ENCODE results near the gene HCST.

The HCST gene

DNA sequence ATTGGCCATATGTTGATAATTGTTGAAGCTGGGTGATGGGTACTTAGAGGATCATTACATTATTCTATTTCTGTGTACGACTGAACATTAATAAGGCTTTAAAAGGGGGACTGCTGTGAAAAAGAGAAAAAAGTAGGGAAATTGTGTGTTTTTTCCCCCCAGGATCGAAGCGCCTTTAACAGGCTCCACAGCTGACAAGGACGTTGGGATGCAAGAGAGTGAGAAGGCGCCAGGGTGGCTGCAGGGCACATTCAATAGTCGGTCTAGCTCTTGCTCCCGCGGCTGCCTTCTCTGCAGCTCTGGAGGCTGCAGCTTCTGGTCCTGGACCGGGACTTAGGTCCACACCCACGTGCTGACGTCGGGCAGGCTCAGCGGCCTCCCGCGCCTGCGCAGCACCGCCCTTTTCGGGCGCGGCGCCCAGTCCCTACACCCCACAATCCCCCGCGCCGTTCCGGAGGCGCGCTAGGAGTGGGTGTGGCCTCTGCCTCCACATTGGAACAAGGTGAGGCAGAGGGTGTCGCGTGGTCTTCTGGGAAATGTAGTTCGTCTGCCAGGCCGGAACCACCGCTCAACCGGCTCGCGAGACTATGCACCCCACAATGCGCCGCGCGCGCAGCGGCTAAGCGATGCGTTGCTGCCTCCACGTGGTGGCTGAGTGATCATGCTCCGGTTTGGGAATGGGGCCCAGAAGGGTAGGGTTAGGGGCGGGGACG lies 29.0 kb downstream of the HCST start:
- Histone ChIP-seq H3K4me3 (ENCODE audit: low read length in 2 of 2) (peak overlapping the region; percentile 36 to 61), H2BK5ac (ENCODE audit: low read length) (no peak overlapping the region), H3K9me3 (replicated peaks in 1 of 2; ENCODE audit: control insufficient read depth in 2 of 2, insufficient read depth in 1 of 2, low read depth in 1 of 2, low read length in 2 of 2) (no peaks in the 10 kb centered on the region), H3K4ac (ENCODE audit: low read length) (no peak overlapping the region), H3K4me1 (ENCODE audit: control insufficient read depth in 2 of 2, insufficient read depth in 1 of 2, low read depth in 1 of 2, low read length in 2 of 2) (peaks cover 5 to 7% of the 10 kb centered on the region in 2 donors), H3K23ac (ENCODE audit: low read depth, low read length, poor library complexity) (peak overlapping the region; percentile 99), H4K91ac (ENCODE audit: low read depth, low read length, poor library complexity) (no peak overlapping the region), H3K4me2 (ENCODE audit: insufficient read depth, low read length, poor library complexity, severe bottlenecking) (peak overlapping the region; percentile 48), H2BK15ac (ENCODE audit: low read length) (no peak overlapping the region), H2BK12ac (ENCODE audit: low read length) (no peak overlapping the region), H2AK5ac (ENCODE audit: low read depth, low read length) (no peak overlapping the region), H3K14ac (ENCODE audit: low read length) (no peak overlapping the region), H4K8ac (ENCODE audit: low read depth, low read length) (no peak overlapping the region), H3K79me1 (ENCODE audit: low read depth, low read length) (peaks cover 2% of the 10 kb centered on the region), H2BK120ac (ENCODE audit: low read depth, low read length) (no peak overlapping the region), H3K18ac (ENCODE audit: low read length) (no peak overlapping the region), H2AFZ (ENCODE audit: low read length) (peak overlapping the region; percentile 85), H3K27ac (replicated peaks; ENCODE audit: low read length) (peak overlapping the region; percentile 73), H3K36me3 (replicated peaks in 1 of 2; ENCODE audit: control insufficient read depth in 2 of 2, insufficient read depth in 2 of 2, low read length in 2 of 2) (no peaks in the 10 kb centered on the region), H3K9ac (ENCODE audit: low read depth, low read length, poor library complexity) (peak overlapping the region; percentile 79), H3K27me3 (ENCODE audit: control insufficient read depth in 3 of 3, insufficient read depth in 3 of 3, low read depth in 1 of 3, low read length in 3 of 3) (no peaks in the 10 kb centered on the region)
- peak; percentile 100 for DNase-seq (ENCODE audit: low spot score)
- WGBS, 2 donors (ENCODE audit: extremely low coverage in 2 of 2, insufficient read length in 2 of 2, insufficient replicate concordance in 1 of 2), result no CpG with 5 or more reads among the region's 47 CpGs

DNA sequence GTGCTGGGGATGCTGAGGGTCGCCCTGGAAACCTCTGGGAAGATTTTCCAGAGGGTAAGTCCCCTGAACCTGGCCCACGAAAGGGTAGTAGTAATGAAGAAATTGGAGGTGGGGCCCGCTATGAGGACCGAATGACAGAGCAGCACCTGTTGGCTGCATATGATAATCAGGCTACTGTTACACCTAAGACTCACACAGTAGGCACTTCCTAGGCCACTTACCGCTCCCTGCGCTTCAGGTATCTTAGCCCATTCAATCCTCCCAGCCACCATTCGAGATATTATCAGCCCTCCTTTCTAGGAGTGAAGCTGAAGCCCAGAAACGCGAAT lies 29.5 kb downstream of the HCST start:
- no peak overlapping the region for H2BK15ac ChIP-seq (ENCODE audit: low read length)
- no peak overlapping the region for H2BK120ac ChIP-seq (ENCODE audit: low read depth, low read length)
- peak overlapping the region; percentile 27 for H2AK5ac ChIP-seq (ENCODE audit: low read depth, low read length)
- no peak overlapping the region for H3K4me3 ChIP-seq (ENCODE audit: low read length in 2 of 2)
- H2BK12ac ChIP-seq (ENCODE audit: low read length), result no peak overlapping the region
- no peak overlapping the region for H4K8ac ChIP-seq (ENCODE audit: low read depth, low read length)
- H3K4me1 ChIP-seq (ENCODE audit: control insufficient read depth in 2 of 2, insufficient read depth in 1 of 2, low read depth in 1 of 2, low read length in 2 of 2), result peaks cover 7% of the 10 kb centered on the region in 2 donors
- H3K36me3 ChIP-seq (replicated peaks in 1 of 2; ENCODE audit: control insufficient read depth in 2 of 2, insufficient read depth in 2 of 2, low read length in 2 of 2), result no peaks in the 10 kb centered on the region
- H4K91ac ChIP-seq (ENCODE audit: low read depth, low read length, poor library complexity), result no peak overlapping the region
- no peak overlapping the region for H3K23ac ChIP-seq (ENCODE audit: low read depth, low read length, poor library complexity)
- H3K4me2 ChIP-seq (ENCODE audit: insufficient read depth, low read length, poor library complexity, severe bottlenecking), result peak overlapping the region; percentile 34
- H3K27me3 ChIP-seq (ENCODE audit: control insufficient read depth in 3 of 3, insufficient read depth in 3 of 3, low read depth in 1 of 3, low read length in 3 of 3), result no peaks in the 10 kb centered on the region
- peak overlapping the region; percentile 55 for H2AFZ ChIP-seq (ENCODE audit: low read length)
- no peak overlapping the region for H3K14ac ChIP-seq (ENCODE audit: low read length)
- H3K79me1 ChIP-seq (ENCODE audit: low read depth, low read length), result peaks cover 5% of the 10 kb centered on the region
- no peak overlapping the region for H3K27ac ChIP-seq (replicated peaks; ENCODE audit: low read length)
- no peak overlapping the region for H3K4ac ChIP-seq (ENCODE audit: low read length)
- H3K9ac ChIP-seq (ENCODE audit: low read depth, low read length, poor library complexity), result no peak overlapping the region
- no peaks in the 10 kb centered on the region for H3K9me3 ChIP-seq (replicated peaks in 1 of 2; ENCODE audit: control insufficient read depth in 2 of 2, insufficient read depth in 1 of 2, low read depth in 1 of 2, low read length in 2 of 2)
- DNase-seq (ENCODE audit: low spot score), result no peak
- no CpG with 5 or more reads among the region's 9 CpGs for WGBS, 2 donors (ENCODE audit: extremely low coverage in 2 of 2, insufficient read length in 2 of 2, insufficient replicate concordance in 1 of 2)
- H3K18ac ChIP-seq (ENCODE audit: low read length), result no peak overlapping the region
- H2BK5ac ChIP-seq (ENCODE audit: low read length), result no peak overlapping the region

- Histone ChIP-seq H3K9me3 (replicated peaks in 1 of 2; ENCODE audit: control insufficient read depth in 2 of 2, insufficient read depth in 1 of 2, low read depth in 1 of 2, low read length in 2 of 2) (no peaks in the 10 kb centered on the region), H3K36me3 (replicated peaks in 1 of 2; ENCODE audit: control insufficient read depth in 2 of 2, insufficient read depth in 2 of 2, low read length in 2 of 2) (no peaks in the 10 kb centered on the region), H3K27me3 (ENCODE audit: control insufficient read depth in 3 of 3, insufficient read depth in 3 of 3, low read depth in 1 of 3, low read length in 3 of 3) (no peaks in the 10 kb centered on the region), H2BK15ac (ENCODE audit: low read length) (no peak overlapping the region), H2BK120ac (ENCODE audit: low read depth, low read length) (no peak overlapping the region), H4K8ac (ENCODE audit: low read depth, low read length) (no peak overlapping the region), H3K14ac (ENCODE audit: low read length) (no peak overlapping the region), H3K4me3 (ENCODE audit: low read length in 2 of 2) (no peak overlapping the region), H2AFZ (ENCODE audit: low read length) (peak overlapping the region; percentile 55), H3K18ac (ENCODE audit: low read length) (no peak overlapping the region), H3K4me1 (ENCODE audit: control insufficient read depth in 2 of 2, insufficient read depth in 1 of 2, low read depth in 1 of 2, low read length in 2 of 2) (peaks cover 11 to 12% of the 10 kb centered on the region in 2 donors), H3K79me1 (ENCODE audit: low read depth, low read length) (peaks cover 5% of the 10 kb centered on the region), H3K9ac (ENCODE audit: low read depth, low read length, poor library complexity) (no peak overlapping the region), H4K91ac (ENCODE audit: low read depth, low read length, poor library complexity) (no peak overlapping the region), H3K27ac (replicated peaks; ENCODE audit: low read length) (no peak overlapping the region), H3K4ac (ENCODE audit: low read length) (no peak overlapping the region), H2BK5ac (ENCODE audit: low read length) (no peak overlapping the region), H3K4me2 (ENCODE audit: insufficient read depth, low read length, poor library complexity, severe bottlenecking) (no peak overlapping the region), H2BK12ac (ENCODE audit: low read length) (no peak overlapping the region), H2AK5ac (ENCODE audit: low read depth, low read length) (no peak overlapping the region), H3K23ac (ENCODE audit: low read depth, low read length, poor library complexity) (no peak overlapping the region)
- WGBS, 2 donors (ENCODE audit: extremely low coverage in 2 of 2, insufficient read length in 2 of 2, insufficient replicate concordance in 1 of 2), result no CpG with 5 or more reads among the region's 7 CpGs
- no peak for DNase-seq (ENCODE audit: low spot score)
These were observed 30.1 kb downstream of the HCST start for GRCh38 chr19:35932291-35932936.

DNA sequence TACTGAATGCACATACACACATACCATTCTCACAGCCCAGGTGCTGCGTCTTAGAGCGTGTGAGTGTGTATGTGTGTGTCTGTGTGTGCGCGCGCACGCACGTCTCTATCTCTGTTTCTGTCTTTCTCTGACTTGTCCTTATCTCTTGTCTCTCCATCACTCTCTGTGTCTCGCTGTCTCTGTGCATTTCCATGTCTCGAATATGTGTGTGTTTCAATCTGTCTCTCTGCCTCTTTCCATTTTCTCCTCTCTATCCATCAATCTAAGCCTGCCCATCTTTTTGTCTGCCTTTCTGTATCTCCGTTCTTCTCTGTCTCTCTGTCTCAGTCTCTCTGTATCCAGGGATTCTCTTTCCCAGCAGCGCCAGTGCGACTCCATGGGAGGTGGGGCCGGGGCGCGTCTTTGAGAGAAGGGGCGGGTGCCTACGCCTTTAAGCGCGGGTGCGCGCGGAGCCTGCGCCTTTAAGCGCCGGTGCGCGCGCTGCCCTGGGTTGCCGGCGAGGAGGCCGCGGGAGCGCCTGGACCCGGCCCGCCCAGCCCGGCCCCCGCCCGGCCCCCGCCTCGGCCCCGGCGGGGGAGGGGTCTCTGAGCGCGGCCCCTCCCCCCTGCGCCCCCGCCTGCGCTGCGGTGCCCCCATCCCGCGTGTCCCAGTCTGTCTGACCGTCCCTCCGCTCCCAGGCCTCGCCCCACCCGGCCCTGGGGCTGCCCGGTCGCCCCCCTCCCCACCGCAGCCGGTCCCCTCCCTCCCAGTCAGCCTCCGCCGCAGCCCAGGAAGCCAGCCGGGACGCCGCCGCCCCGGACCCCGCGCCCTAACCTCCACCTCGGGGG lies 33.8 kb downstream of the HCST start, which contains the start of gene LRFN3:
Gene LRFN3, plus strand, starts transcription at position 464 of the 827 bp plus-strand sequence. CDS start 3,052 bp downstream, outside the sequence.
- H2BK5ac ChIP-seq (ENCODE audit: low read length), result no peak within 1 kb of the TSS
- peak within 1 kb of the TSS; percentile 86 for H3K9ac ChIP-seq (ENCODE audit: low read depth, low read length, poor library complexity)
- no peak within 1 kb of the TSS for H3K23ac ChIP-seq (ENCODE audit: low read depth, low read length, poor library complexity)
- peak within 1 kb of the TSS; percentile 53 for H2BK12ac ChIP-seq (ENCODE audit: low read length)
- H3K9me3 ChIP-seq (replicated peaks in 1 of 2; ENCODE audit: control insufficient read depth in 2 of 2, insufficient read depth in 1 of 2, low read depth in 1 of 2, low read length in 2 of 2), result no peaks in the 10 kb centered on the region
- H4K8ac ChIP-seq (ENCODE audit: low read depth, low read length), result peak within 1 kb of the TSS; percentile 7
- no peak within 1 kb of the TSS for H2BK120ac ChIP-seq (ENCODE audit: low read depth, low read length)
- H2AFZ ChIP-seq (ENCODE audit: low read length), result peak within 1 kb of the TSS; percentile 94
- H3K36me3 ChIP-seq (replicated peaks in 1 of 2; ENCODE audit: control insufficient read depth in 2 of 2, insufficient read depth in 2 of 2, low read length in 2 of 2), result peaks cover 5 to 24% of the 10 kb centered on the region in 2 donors
- peaks cover 17% of the 10 kb centered on the region for H3K79me1 ChIP-seq (ENCODE audit: low read depth, low read length)
- peak within 1 kb of the TSS; percentile 90 for H3K4ac ChIP-seq (ENCODE audit: low read length)
- WGBS, 2 donors (ENCODE audit: extremely low coverage in 2 of 2, insufficient read length in 2 of 2, insufficient replicate concordance in 1 of 2), result no CpG with 5 or more reads among the region's 68 CpGs
- H3K27me3 ChIP-seq (ENCODE audit: control insufficient read depth in 3 of 3, insufficient read depth in 3 of 3, low read depth in 1 of 3, low read length in 3 of 3), result no peaks in the 10 kb centered on the region
- H3K18ac ChIP-seq (ENCODE audit: low read length), result peak within 1 kb of the TSS; percentile 95
- peak within 1 kb of the TSS; percentile 20 for H2AK5ac ChIP-seq (ENCODE audit: low read depth, low read length)
- peak within 1 kb of the TSS; percentile 38 for H4K91ac ChIP-seq (ENCODE audit: low read depth, low read length, poor library complexity)
- H3K27ac ChIP-seq (replicated peaks; ENCODE audit: low read length), result no peak within 1 kb of the TSS
- peak within 1 kb of the TSS; percentile 81 for H3K4me2 ChIP-seq (ENCODE audit: insufficient read depth, low read length, poor library complexity, severe bottlenecking)
- peaks cover 12 to 18% of the 10 kb centered on the region in 2 donors for H3K4me1 ChIP-seq (ENCODE audit: control insufficient read depth in 2 of 2, insufficient read depth in 1 of 2, low read depth in 1 of 2, low read length in 2 of 2)
- H2BK15ac ChIP-seq (ENCODE audit: low read length), result peak within 1 kb of the TSS; percentile 97
- DNase-seq (ENCODE audit: low spot score), result peak; percentile 68
- peak within 1 kb of the TSS; percentile 22 for H3K14ac ChIP-seq (ENCODE audit: low read length)
- H3K4me3 ChIP-seq (ENCODE audit: low read length in 2 of 2), result peak within 1 kb of the TSS; percentile 61 to 86
